ENCODE measurements around the gene PAQR4.

The PAQR4 gene

GRCh38 chr16:2946649-2947048, 22.5 kb upstream of the PAQR4 start:
- in situ Hi-C loops (cut with HindIII; ENCODE audit: low sequenced_read_pairs): no loop called here
- no peak overlapping the region for H3K4me3 ChIP-seq (ENCODE audit: low read depth, low read length)
- TF ChIP-seq, protein P1, sequence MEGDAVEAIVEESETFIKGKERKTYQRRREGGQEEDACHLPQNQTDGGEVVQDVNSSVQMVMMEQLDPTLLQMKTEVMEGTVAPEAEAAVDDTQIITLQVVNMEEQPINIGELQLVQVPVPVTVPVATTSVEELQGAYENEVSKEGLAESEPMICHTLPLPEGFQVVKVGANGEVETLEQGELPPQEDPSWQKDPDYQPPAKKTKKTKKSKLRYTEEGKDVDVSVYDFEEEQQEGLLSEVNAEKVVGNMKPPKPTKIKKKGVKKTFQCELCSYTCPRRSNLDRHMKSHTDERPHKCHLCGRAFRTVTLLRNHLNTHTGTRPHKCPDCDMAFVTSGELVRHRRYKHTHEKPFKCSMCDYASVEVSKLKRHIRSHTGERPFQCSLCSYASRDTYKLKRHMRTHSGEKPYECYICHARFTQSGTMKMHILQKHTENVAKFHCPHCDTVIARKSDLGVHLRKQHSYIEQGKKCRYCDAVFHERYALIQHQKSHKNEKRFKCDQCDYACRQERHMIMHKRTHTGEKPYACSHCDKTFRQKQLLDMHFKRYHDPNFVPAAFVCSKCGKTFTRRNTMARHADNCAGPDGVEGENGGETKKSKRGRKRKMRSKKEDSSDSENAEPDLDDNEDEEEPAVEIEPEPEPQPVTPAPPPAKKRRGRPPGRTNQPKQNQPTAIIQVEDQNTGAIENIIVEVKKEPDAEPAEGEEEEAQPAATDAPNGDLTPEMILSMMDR (IDR thresholded peaks at IDR 0.05; ENCODE audit: low read depth, low read length): no peak
- no peak for DNase-seq (ENCODE audit: low read depth, low spot score)

DNA sequence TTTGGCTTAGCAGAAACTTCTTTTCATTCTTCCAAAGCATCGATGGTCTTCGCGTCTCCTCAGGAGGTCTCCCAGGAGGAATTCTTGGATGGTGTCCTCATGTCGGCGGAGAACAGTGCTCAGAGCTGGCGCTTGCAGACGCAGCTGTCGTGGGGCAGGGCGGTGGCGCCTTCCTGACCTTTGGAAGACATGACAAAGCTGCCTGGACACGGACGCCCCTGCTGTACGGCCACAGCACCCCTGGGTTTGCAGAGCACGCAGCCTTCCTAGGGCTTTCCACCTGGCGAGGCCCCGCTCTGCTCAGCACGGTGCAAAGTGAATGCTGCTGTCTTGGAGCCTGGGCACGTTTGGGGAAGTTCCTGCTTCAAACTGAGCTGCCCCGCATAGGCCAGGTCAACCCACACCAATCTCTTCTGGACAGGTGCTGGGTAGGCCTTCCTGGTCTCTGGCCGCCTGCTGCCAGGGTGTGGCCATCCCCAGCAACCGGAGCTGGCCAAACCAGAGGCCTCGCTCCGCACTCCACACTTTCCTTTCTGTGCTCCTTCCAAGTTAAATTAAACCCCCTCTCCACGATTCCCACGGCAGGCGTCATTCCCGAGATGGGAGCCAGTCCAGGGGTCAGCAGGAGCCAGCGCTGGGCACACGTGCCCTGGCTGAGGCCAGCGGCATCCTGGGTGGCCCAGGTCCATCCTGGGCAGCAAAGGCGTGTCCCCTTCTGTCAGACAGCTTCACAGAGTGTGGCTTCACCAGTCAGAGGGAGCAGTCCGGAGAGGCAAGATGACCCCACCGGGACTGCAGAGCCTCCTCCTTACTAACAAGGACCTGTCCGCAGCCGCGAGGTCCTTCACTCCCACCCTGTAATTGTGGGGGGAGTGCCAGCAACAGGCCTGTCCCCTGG, 20.1 kb upstream of the PAQR4 start:
- H3K4me3 ChIP-seq (ENCODE audit: low read depth, low read length): no peak overlapping the region
- TF ChIP-seq, protein P1 (IDR thresholded peaks at IDR 0.05; ENCODE audit: low read depth, low read length): no peak
- in situ Hi-C loops (cut with HindIII; ENCODE audit: low sequenced_read_pairs): no loop called here
- DNase-seq (ENCODE audit: low read depth, low spot score): no peak

- H3K4me3 ChIP-seq (ENCODE audit: low read depth, low read length): no peak overlapping the region
- in situ Hi-C loops (cut with HindIII; ENCODE audit: low sequenced_read_pairs): no loop called here
- TF ChIP-seq, protein P1 (IDR thresholded peaks at IDR 0.05; ENCODE audit: low read depth, low read length): no peak
- DNase-seq (ENCODE audit: low read depth, low spot score): no peak
Observed at GRCh38 chr16:2949705-2950352, 19.3 kb upstream of the PAQR4 start.

DNA sequence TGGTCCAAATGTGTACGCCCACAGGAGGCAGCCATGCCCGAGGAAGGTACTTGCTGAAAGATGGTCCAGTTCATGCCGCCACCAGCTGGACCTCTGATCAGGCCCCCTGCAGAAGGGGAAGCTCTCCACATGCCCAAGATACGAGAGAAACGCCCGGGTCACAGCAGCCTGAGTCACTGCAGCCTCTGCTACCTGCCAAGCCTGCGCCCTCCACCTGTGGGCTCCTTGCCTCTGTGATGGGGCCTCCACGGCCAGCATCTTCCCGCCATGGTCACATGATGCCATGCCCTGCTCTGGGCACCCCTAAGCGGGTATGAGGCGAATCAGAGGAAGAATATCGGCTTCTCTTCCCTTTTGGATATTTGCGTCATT, 18.8 kb upstream of the PAQR4 start:
- TF ChIP-seq, protein P1 (IDR thresholded peaks at IDR 0.05; ENCODE audit: low read depth, low read length): no peak
- DNase-seq (ENCODE audit: low read depth, low spot score): no peak
- in situ Hi-C loops (cut with HindIII; ENCODE audit: low sequenced_read_pairs): no loop called here
- H3K4me3 ChIP-seq (ENCODE audit: low read depth, low read length): no peak overlapping the region

- DNase-seq (ENCODE audit: low read depth, low spot score): no peak
- TF ChIP-seq, protein P1 (IDR thresholded peaks at IDR 0.05; ENCODE audit: low read depth, low read length): no peak
- in situ Hi-C loops (cut with HindIII; ENCODE audit: low sequenced_read_pairs): no loop called here
- H3K4me3 ChIP-seq (ENCODE audit: low read depth, low read length): no peak overlapping the region
Observed at GRCh38 chr16:2950773-2951172, 18.4 kb upstream of the PAQR4 start.

DNA sequence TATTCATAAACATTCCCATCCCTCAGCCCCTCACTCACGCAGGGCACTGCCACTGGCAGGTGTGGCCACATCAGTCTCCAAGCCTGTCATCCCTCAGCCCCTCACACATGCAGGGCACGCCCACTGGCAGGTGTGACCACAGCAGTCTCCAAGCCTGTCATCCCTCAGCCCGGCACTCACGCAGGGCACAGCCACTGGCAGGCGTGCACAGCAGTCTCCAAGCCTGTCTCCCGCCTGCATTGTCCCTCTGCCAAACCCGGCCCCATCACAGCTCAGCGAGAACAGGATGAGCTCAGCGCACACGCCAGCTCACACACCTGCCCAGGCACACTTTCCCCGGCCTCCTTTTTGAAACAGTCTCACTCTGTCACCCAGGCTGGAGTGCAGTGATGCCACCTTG, 16.5 kb upstream of the PAQR4 start:
- TF ChIP-seq, protein P1 (IDR thresholded peaks at IDR 0.05; ENCODE audit: low read depth, low read length): no peak
- H3K4me3 ChIP-seq (ENCODE audit: low read depth, low read length): no peak overlapping the region
- in situ Hi-C loops (cut with HindIII; ENCODE audit: low sequenced_read_pairs): no loop called here
- DNase-seq (ENCODE audit: low read depth, low spot score): no peak
